ENCODE results near the gene NHERF1. TPM values are rescaled to one million over a fixed set of nuclear protein-coding genes. Genes with fewer than 3 reads are reported as not detected.

NHERF1 gene
- total and polyA plus RNA-seq, 2 of the 13 experiments (the other 11 are each of a cell fraction or from before 2014, with no cell fraction given): 169 to 269 TPM

DNA sequence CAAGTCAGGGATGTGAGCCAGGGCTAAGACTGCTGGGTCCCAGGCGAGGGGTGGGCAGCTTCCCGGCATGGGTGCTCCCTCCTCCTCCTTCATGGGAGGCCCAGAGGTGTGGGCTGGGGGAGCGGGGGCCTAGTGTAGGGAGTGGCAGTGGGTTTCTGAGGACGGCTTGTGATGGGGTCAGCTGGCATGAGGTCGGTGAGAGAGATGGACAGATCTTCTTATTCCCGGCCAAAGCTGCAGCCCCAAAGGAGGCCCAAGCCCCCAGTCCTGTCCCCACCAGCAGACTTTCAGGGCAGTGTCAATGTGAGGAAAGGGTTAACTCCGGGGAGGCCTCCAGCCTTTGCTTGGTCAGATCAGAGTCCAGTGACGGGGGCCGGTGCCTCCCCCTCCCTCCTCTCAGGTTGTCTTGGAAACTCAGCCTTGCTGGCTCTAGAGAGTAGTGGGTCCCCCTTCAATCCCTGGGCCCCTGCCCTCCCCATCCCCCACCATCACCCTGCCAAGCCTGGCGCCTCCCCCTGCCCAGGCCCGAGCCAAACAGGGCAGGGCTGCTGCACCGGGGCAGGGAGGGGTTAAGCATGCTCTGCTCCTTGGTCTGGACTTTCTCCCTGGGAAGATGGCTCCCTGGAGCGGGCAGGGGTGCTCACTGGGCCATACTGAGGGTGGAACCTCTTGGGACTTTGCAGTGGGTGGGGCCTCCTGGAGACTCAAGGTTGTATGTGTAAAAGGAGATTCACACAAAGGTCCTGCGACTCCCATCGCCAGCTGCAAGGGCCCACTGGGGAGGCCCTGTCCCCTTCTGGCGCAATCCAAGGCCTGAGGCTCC, 15.3 kb downstream of the NHERF1 start (continued):
- TF ChIP-seq ARID2 (CRISPR knock-in tag; IDR thresholded peaks at IDR 0.05; ENCODE audit: borderline replicate concordance) (no peak), ZNF878 (CRISPR knock-in tag; IDR thresholded peaks at IDR 0.05) (peak; percentile 62), STAG1 (CRISPR knock-in tag; IDR thresholded peaks at IDR 0.05) (peak; percentile 2; the same call in 1 of the 2 replicates), PHF8 (CRISPR knock-in tag; IDR thresholded peaks at IDR 0.05) (peak; percentile 40; the same call in 1 of the 2 replicates), ZFP1 (CRISPR knock-in tag; IDR thresholded peaks at IDR 0.05) (no peak), ZBTB1 (CRISPR knock-in tag; IDR thresholded peaks at IDR 0.05; ENCODE audit: borderline replicate concordance) (no peak), ZNF605 (CRISPR knock-in tag; IDR thresholded peaks at IDR 0.05) (peak; percentile 68), ZC3H4 (CRISPR knock-in tag; IDR thresholded peaks at IDR 0.05; ENCODE audit: borderline replicate concordance) (no peak), ELF3 (CRISPR knock-in tag; IDR thresholded peaks at IDR 0.05) (peak; percentile 56; the same call in 1 of the 2 replicates), JUNB (CRISPR knock-in tag; IDR thresholded peaks at IDR 0.05; ENCODE audit: borderline replicate concordance) (no peak), ZNF260 (CRISPR knock-in tag; IDR thresholded peaks at IDR 0.05; ENCODE audit: borderline replicate concordance, low read depth) (no peak), ZNF292 (CRISPR knock-in tag; IDR thresholded peaks at IDR 0.05; ENCODE audit: borderline replicate concordance, low read depth) (no peak; the same call in 1 of the 2 replicates), ZNF550 (CRISPR knock-in tag; IDR thresholded peaks at IDR 0.05; ENCODE audit: borderline replicate concordance) (no peak), ZNF251 (CRISPR knock-in tag; IDR thresholded peaks at IDR 0.05) (0 out of 2 replicates have a peak, but pooled peaks have one; percentile 9), ZNF788 (CRISPR knock-in tag; IDR thresholded peaks at IDR 0.05; ENCODE audit: borderline replicate concordance) (peak; percentile 90), ZMYM4 (CRISPR knock-in tag; IDR thresholded peaks at IDR 0.05) (peak; percentile 68), ZNF703 (CRISPR knock-in tag; IDR thresholded peaks at IDR 0.05; ENCODE audit: borderline replicate concordance) (no peak), PTBP1 (IDR thresholded peaks at IDR 0.05; ENCODE audit: low read depth, low read length, poor library complexity, severe bottlenecking) (no peak), ZNF839 (CRISPR knock-in tag; IDR thresholded peaks at IDR 0.05; ENCODE audit: borderline replicate concordance) (no peak), ZNF264 (CRISPR knock-in tag; IDR thresholded peaks at IDR 0.05) (peak; percentile 71)
- TF ChIP-seq, protein P1, sequence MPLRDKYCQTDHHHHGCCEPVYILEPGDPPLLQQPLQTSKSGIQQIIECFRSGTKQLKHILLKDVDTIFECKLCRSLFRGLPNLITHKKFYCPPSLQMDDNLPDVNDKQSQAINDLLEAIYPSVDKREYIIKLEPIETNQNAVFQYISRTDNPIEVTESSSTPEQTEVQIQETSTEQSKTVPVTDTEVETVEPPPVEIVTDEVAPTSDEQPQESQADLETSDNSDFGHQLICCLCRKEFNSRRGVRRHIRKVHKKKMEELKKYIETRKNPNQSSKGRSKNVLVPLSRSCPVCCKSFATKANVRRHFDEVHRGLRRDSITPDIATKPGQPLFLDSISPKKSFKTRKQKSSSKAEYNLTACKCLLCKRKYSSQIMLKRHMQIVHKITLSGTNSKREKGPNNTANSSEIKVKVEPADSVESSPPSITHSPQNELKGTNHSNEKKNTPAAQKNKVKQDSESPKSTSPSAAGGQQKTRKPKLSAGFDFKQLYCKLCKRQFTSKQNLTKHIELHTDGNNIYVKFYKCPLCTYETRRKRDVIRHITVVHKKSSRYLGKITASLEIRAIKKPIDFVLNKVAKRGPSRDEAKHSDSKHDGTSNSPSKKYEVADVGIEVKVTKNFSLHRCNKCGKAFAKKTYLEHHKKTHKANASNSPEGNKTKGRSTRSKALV (CRISPR knock-in tag; IDR thresholded peaks at IDR 0.05): peak; percentile 74; the same call in 1 of the 2 replicates
- TF ChIP-seq, protein P2, sequence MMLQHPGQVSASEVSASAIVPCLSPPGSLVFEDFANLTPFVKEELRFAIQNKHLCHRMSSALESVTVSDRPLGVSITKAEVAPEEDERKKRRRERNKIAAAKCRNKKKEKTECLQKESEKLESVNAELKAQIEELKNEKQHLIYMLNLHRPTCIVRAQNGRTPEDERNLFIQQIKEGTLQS (CRISPR knock-in tag; IDR thresholded peaks at IDR 0.05): no peak
- TF ChIP-seq, protein P3, sequence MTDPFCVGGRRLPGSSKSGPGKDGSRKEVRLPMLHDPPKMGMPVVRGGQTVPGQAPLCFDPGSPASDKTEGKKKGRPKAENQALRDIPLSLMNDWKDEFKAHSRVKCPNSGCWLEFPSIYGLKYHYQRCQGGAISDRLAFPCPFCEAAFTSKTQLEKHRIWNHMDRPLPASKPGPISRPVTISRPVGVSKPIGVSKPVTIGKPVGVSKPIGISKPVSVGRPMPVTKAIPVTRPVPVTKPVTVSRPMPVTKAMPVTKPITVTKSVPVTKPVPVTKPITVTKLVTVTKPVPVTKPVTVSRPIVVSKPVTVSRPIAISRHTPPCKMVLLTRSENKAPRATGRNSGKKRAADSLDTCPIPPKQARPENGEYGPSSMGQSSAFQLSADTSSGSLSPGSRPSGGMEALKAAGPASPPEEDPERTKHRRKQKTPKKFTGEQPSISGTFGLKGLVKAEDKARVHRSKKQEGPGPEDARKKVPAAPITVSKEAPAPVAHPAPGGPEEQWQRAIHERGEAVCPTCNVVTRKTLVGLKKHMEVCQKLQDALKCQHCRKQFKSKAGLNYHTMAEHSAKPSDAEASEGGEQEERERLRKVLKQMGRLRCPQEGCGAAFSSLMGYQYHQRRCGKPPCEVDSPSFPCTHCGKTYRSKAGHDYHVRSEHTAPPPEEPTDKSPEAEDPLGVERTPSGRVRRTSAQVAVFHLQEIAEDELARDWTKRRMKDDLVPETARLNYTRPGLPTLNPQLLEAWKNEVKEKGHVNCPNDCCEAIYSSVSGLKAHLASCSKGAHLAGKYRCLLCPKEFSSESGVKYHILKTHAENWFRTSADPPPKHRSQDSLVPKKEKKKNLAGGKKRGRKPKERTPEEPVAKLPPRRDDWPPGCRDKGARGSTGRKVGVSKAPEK (CRISPR knock-in tag; IDR thresholded peaks at IDR 0.05; ENCODE audit: borderline replicate concordance): no peak
- TF ChIP-seq, protein P4, sequence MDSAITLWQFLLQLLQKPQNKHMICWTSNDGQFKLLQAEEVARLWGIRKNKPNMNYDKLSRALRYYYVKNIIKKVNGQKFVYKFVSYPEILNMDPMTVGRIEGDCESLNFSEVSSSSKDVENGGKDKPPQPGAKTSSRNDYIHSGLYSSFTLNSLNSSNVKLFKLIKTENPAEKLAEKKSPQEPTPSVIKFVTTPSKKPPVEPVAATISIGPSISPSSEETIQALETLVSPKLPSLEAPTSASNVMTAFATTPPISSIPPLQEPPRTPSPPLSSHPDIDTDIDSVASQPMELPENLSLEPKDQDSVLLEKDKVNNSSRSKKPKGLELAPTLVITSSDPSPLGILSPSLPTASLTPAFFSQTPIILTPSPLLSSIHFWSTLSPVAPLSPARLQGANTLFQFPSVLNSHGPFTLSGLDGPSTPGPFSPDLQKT (CRISPR knock-in tag; IDR thresholded peaks at IDR 0.05; ENCODE audit: borderline replicate concordance): no peak
